Measurements from ENCODE around the gene LYPD1.

GRCh38 chr2:132642415-132642814 is 27.6 kb downstream of the LYPD1 start:
- TF ChIP-seq POLR2AphosphoS2 (IDR thresholded peaks at IDR 0.05; ENCODE audit: low read depth, low read length) (no peak), TARDBP (IDR thresholded peaks at IDR 0.05; ENCODE audit: borderline replicate concordance) (no peak), CREM (IDR thresholded peaks at IDR 0.05; ENCODE audit: low read depth) (no peak), EZH2 (IDR thresholded peaks at IDR 0.05; ENCODE audit: borderline replicate concordance, control insufficient read depth, low read depth, low read length) (no peak), POLR2AphosphoS5 (IDR thresholded peaks at IDR 0.05; ENCODE audit: low read length) (no peak), REST (IDR thresholded peaks at IDR 0.05; ENCODE audit: low read depth, low read length) (no peak), POLR2A (IDR thresholded peaks at IDR 0.05; ENCODE audit: low read depth, low read length) (no peak), CTCF (IDR thresholded peaks at IDR 0.05 in 2 of 3, conservative IDR thresholded peaks at IDR 0.05 in 1 of 3; ENCODE audit: control insufficient read depth in 2 of 3, extremely low read depth in 1 of 3, insufficient read depth in 1 of 3, low read depth in 3 of 3, low read length in 3 of 3) (no peak)
